H9 (cell line): ENCODE data around the gene CHRNA3. TPM values are rescaled to one million over a fixed set of nuclear protein-coding genes. Genes with fewer than 3 reads are reported as not detected.
A peak's percentile ranks its signal among the peaks of the same experiment; 100 is the strongest.

Experiments used
- DNase-seq: peaks from one replicate; pipeline ENCODE4 v3.0.0-alpha.2; 2017
- H2AFZ ChIP-seq: one replicate; pipeline ENCODE4 v1.6.1; 2013; ENCODE audit warnings: mild to moderate bottlenecking, low read length, control low read depth, moderate library complexity
- H2AK5ac ChIP-seq: 2 replicates; pipeline ENCODE4 v1.6.1; 2013; ENCODE audit warnings: low read length, control low read depth, mixed read lengths; ENCODE audit not compliant: insufficient read length
- H2BK120ac ChIP-seq: one replicate; pipeline ENCODE4 v1.6.1; 2013; ENCODE audit warnings: low read depth, mild to moderate bottlenecking, low read length, control low read depth, inconsistent platforms; ENCODE audit not compliant: poor library complexity, severe bottlenecking
- H2BK12ac ChIP-seq: 2 replicates; pipeline ENCODE4 v1.6.1; 2013; ENCODE audit warnings: low read length, control low read depth, mixed read lengths, low read depth; ENCODE audit not compliant: insufficient read length
- H2BK15ac ChIP-seq: 2 replicates; pipeline ENCODE4 v1.6.1; 2013; ENCODE audit warnings: low read depth, low read length, control low read depth
- H2BK20ac ChIP-seq: one replicate; pipeline ENCODE4 v1.6.1; 2013; ENCODE audit warnings: low read depth, mild to moderate bottlenecking, low read length, control low read depth, inconsistent platforms; ENCODE audit not compliant: poor library complexity, severe bottlenecking
- H2BK5ac ChIP-seq: 2 replicates; pipeline ENCODE4 v1.6.1; 2013; ENCODE audit warnings: low read length, control low read depth, mixed read lengths; ENCODE audit not compliant: insufficient read length
- H3K14ac ChIP-seq: 2 replicates; pipeline ENCODE4 v1.6.1; 2013; ENCODE audit warnings: low read length, control low read depth; ENCODE audit not compliant: insufficient read depth
- H3K18ac ChIP-seq: 2 replicates; pipeline ENCODE4 v1.6.1; 2013; ENCODE audit warnings: low read depth, mild to moderate bottlenecking, mixed read lengths, low read length, control low read depth; ENCODE audit not compliant: insufficient read length
- H3K23ac ChIP-seq: 2 replicates; pipeline ENCODE4 v1.6.1; 2013; ENCODE audit warnings: low read length, control low read depth, mixed read lengths, low read depth; ENCODE audit not compliant: insufficient read length
- H3K23me2 ChIP-seq: 2 replicates; pipeline ENCODE4 v1.6.1; 2013; ENCODE audit warnings: low read depth, mild to moderate bottlenecking, mixed read lengths, low read length, control low read depth; ENCODE audit not compliant: insufficient read length, poor library complexity, severe bottlenecking
- H3K27ac ChIP-seq: 2 replicates; pipeline ENCODE4 v1.5.1; 2013; ENCODE audit warnings: low read length, control low read depth, mixed read lengths, low read depth; ENCODE audit not compliant: insufficient read length
- H3K27me3 ChIP-seq: 2 replicates; pipeline ENCODE4 v1.6.1; 2013; ENCODE audit warnings: low read length, control low read depth, inconsistent platforms; ENCODE audit not compliant: insufficient read depth
- H3K4ac ChIP-seq: 2 replicates; pipeline ENCODE4 v1.6.1; 2013; ENCODE audit warnings: low read depth, mild to moderate bottlenecking, control low read depth, inconsistent platforms, low read length, moderate library complexity
- H3K4me1 ChIP-seq: 2 replicates; pipeline ENCODE4 v1.6.1; 2013; ENCODE audit warnings: low read length, control low read depth, inconsistent platforms; ENCODE audit not compliant: insufficient read depth
- H3K4me2 ChIP-seq: 2 replicates; pipeline ENCODE4 v1.6.1; 2013; ENCODE audit warnings: low read length, control low read depth, mixed read lengths; ENCODE audit not compliant: insufficient read length, insufficient read depth
- H3K56ac ChIP-seq: 2 replicates; pipeline ENCODE4 v1.6.1; 2013; ENCODE audit warnings: low read depth, mild to moderate bottlenecking, mixed read lengths, low read length, control low read depth; ENCODE audit not compliant: insufficient read length
- H3K79me1 ChIP-seq: 2 replicates; pipeline ENCODE4 v1.6.1; 2013; ENCODE audit warnings: low read depth, mild to moderate bottlenecking, moderate library complexity, low read length, control low read depth, inconsistent platforms; ENCODE audit not compliant: insufficient read depth, poor library complexity, severe bottlenecking
- H3K79me2 ChIP-seq: 2 replicates; pipeline ENCODE4 v1.6.1; 2013; ENCODE audit warnings: low read length, control low read depth, inconsistent platforms; ENCODE audit not compliant: insufficient read depth
- H3K9ac ChIP-seq: 2 replicates; pipeline ENCODE4 v1.6.1; 2013; ENCODE audit warnings: low read length, control low read depth, mixed read lengths; ENCODE audit not compliant: insufficient read length; ENCODE audit errors: extremely low read depth
- H3K9me3 ChIP-seq: one replicate; pipeline ENCODE4 v1.6.1; 2013; ENCODE audit warnings: low read depth, low read length, inconsistent platforms; ENCODE audit not compliant: control insufficient read depth
- H3T11ph ChIP-seq: one replicate; pipeline ENCODE4 v1.6.1; 2013; ENCODE audit warnings: mild to moderate bottlenecking, low read length, control low read depth, inconsistent platforms
- H4K20me1 ChIP-seq: one replicate; pipeline ENCODE4 v1.6.1; 2013; ENCODE audit not compliant: control insufficient read depth, insufficient read length, insufficient read depth
- H4K5ac ChIP-seq: 2 replicates; pipeline ENCODE4 v1.6.1; 2013; ENCODE audit warnings: low read depth, mild to moderate bottlenecking, mixed read lengths, low read length, control low read depth; ENCODE audit not compliant: insufficient read length
- H4K8ac ChIP-seq: replicated peaks from 2 replicates; pipeline ENCODE4 v1.6.1; 2013; ENCODE audit warnings: low read length, control low read depth, mixed read lengths, low read depth; ENCODE audit not compliant: insufficient read length
- H4K91ac ChIP-seq: 2 replicates; pipeline ENCODE4 v1.6.1; 2013; ENCODE audit warnings: low read depth, mild to moderate bottlenecking, moderate library complexity, mixed read lengths, low read length, control low read depth; ENCODE audit not compliant: insufficient read length
- H3K27ac Mint-ChIP-seq, 3 experiments: 2 replicates in 2 of 3; 3 replicates in 1 of 3; pipeline ENCODE4 v1.8.0; 2020 to 2021; ENCODE audit warnings: mixed read lengths in 3 of 3, mild to moderate bottlenecking in 1 of 3, moderate library complexity in 1 of 3
- H3K27me3 Mint-ChIP-seq: 2 replicates; pipeline ENCODE4 v1.8.0; 2021; ENCODE audit warnings: low read depth, mild to moderate bottlenecking, moderate library complexity, mixed read lengths
- H3K36me3 Mint-ChIP-seq, 3 experiments: 2 replicates in 2 of 3; 3 replicates in 1 of 3; pipeline ENCODE4 v1.8.0; 2020 to 2021; ENCODE audit warnings: low read depth in 3 of 3, mixed read lengths in 3 of 3; ENCODE audit not compliant: insufficient read depth in 1 of 3
- H3K4me1 Mint-ChIP-seq, 2 experiments: 2 replicates each; pipeline ENCODE4 v1.8.0; 2020; ENCODE audit warnings: mixed read lengths in 2 of 2
- H3K4me3 Mint-ChIP-seq, 2 experiments: 2 replicates in 1 of 2; 3 replicates in 1 of 2; pipeline ENCODE4 v1.8.0; 2020 to 2021; ENCODE audit warnings: mild to moderate bottlenecking in 2 of 2, mixed read lengths in 2 of 2, moderate library complexity in 1 of 2
- H3K9me3 Mint-ChIP-seq, 2 experiments: 2 replicates in 1 of 2; 3 replicates in 1 of 2; pipeline ENCODE4 v1.8.0; 2020; ENCODE audit warnings: mild to moderate bottlenecking in 2 of 2, mixed read lengths in 2 of 2, moderate library complexity in 1 of 2
- WGBS: extraction: QIAGEN DNeasy Blood & Tissue Kit; methylation state at CpG from one replicate; pipeline ENCODE4 v1.1.7; 2013; ENCODE audit warnings: missing lambda C conversion rate, low lambda C conversion rate, mixed read lengths; ENCODE audit not compliant: insufficient read length; ENCODE audit errors: extremely low coverage; 5-methylcytosine and 5-hydroxymethylcytosine counted together
- total RNA-seq: library from RNA; stranded (reverse); gene quantifications from 2 replicates; pipeline ENCODE4 v1.2.1, GENCODE V29; 2021
- TF ChIP-seq, protein P1 (sequence below): fragments of 200-600 bp; sonication (generic); conservative IDR thresholded peaks from 3 replicates; pipeline ENCODE4 v1.8.0; 2021; ENCODE audit warnings: antibody characterized with exemption, mild to moderate bottlenecking

CHRNA3 gene
- total RNA-seq, 1 experiment from 2014 or later: 0.81 TPM

DNA sequence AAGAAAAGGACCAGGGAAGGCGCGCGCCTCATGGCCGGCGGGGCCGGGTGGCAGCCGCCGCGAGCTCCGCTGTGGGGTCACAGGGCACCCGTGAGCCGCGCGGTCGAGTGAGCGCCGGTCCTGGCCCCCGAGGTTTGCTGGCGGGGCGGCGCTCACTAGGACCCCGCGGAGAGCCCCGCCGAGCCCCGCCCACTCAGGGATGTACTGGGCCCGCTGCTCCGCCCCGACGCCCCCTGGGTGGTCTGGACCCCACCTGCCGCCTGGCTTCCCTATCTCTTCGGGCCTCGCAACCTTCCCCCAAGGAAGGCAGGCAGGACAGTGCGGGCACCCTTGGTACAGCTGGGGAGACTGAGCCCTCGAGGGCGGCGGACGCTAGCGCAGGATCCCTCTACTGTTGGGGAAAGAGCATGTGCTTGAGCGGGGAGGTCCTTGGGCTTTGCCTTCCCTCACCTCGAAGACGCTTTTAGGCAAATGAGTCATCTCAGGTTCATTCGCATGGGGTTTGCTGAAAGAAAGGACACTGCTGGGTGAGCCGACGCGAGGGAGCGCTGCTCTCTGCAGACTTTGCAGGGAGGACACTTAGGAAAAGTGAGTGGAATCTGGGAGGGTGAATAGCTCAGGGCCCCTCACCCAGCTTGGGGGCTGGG is 20.4 kb upstream of the CHRNA3 start, which contains the start of gene CHRNB4:
Gene CHRNB4 (minus strand): TSS at position 109 of the 647 bp plus-strand sequence. CDS start 77 bp downstream, at position 32.
- no peaks in the 10 kb centered on the region for H3K9me3 ChIP-seq
- H2BK12ac ChIP-seq: no peak within 1 kb of the TSS
- H4K20me1 ChIP-seq: no peaks in the 10 kb centered on the region
- H3K56ac ChIP-seq: no peak within 1 kb of the TSS
- no peak within 1 kb of the TSS for H2AFZ ChIP-seq
- H4K91ac ChIP-seq: no peak within 1 kb of the TSS
- no CpG with 5 or more reads among the region's 47 CpGs for WGBS
- Mint-ChIP-seq H3K27ac (peak within 1 kb of the TSS; percentile 89 to 94 (median 91); a peak in 6 of 7 replicates), H3K9me3 (no peaks in the 10 kb centered on the region; a peak in 1 of 5 replicates), H3K4me1 (peaks cover 13 to 24% of the 10 kb centered on the region in 2 experiments), H3K4me3 (peak within 1 kb of the TSS; percentile 72 to 88), H3K27me3 (peaks cover 28% of the 10 kb centered on the region), H3K36me3 (no peaks in the 10 kb centered on the region; a peak in 1 of 7 replicates)
- H3K18ac ChIP-seq: peak within 1 kb of the TSS; percentile 71
- no peak within 1 kb of the TSS for H2AK5ac ChIP-seq
- no peak within 1 kb of the TSS for H3K27ac ChIP-seq
- no peak within 1 kb of the TSS for H4K5ac ChIP-seq
- no peak within 1 kb of the TSS for H3K23ac ChIP-seq
- H3K79me1 ChIP-seq: no peaks in the 10 kb centered on the region
- DNase-seq: peak; percentile 90
- H3K27me3 ChIP-seq: no peaks in the 10 kb centered on the region; the same call in 1 of the 2 replicates
- H2BK120ac ChIP-seq: no peak within 1 kb of the TSS
- TF ChIP-seq, protein P1, sequence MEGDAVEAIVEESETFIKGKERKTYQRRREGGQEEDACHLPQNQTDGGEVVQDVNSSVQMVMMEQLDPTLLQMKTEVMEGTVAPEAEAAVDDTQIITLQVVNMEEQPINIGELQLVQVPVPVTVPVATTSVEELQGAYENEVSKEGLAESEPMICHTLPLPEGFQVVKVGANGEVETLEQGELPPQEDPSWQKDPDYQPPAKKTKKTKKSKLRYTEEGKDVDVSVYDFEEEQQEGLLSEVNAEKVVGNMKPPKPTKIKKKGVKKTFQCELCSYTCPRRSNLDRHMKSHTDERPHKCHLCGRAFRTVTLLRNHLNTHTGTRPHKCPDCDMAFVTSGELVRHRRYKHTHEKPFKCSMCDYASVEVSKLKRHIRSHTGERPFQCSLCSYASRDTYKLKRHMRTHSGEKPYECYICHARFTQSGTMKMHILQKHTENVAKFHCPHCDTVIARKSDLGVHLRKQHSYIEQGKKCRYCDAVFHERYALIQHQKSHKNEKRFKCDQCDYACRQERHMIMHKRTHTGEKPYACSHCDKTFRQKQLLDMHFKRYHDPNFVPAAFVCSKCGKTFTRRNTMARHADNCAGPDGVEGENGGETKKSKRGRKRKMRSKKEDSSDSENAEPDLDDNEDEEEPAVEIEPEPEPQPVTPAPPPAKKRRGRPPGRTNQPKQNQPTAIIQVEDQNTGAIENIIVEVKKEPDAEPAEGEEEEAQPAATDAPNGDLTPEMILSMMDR: peak; percentile 48; the same call in 2 of the 3 replicates
- H3K9ac ChIP-seq: no peak within 1 kb of the TSS
- no peaks in the 10 kb centered on the region for H3K4me1 ChIP-seq
- H3T11ph ChIP-seq: no peak within 1 kb of the TSS
- H3K4ac ChIP-seq: no peak within 1 kb of the TSS
- no peak within 1 kb of the TSS for H2BK15ac ChIP-seq
- H2BK20ac ChIP-seq: no peak within 1 kb of the TSS
- H3K79me2 ChIP-seq: no peaks in the 10 kb centered on the region
- peak within 1 kb of the TSS; percentile 53 for H3K4me2 ChIP-seq
- H3K23me2 ChIP-seq: peaks cover 4% of the 10 kb centered on the region
- H3K14ac ChIP-seq: peak within 1 kb of the TSS; percentile 79
- no peak within 1 kb of the TSS for H4K8ac ChIP-seq
- H2BK5ac ChIP-seq: no peak within 1 kb of the TSS
